ENCODE data around the gene VAPA. TPM values are rescaled to one million over a fixed set of nuclear protein-coding genes. Genes with fewer than 3 reads are reported as not detected.
"Not testable (repeated sequence)": the region's sequence is repeated elsewhere in the genome, so short reads cannot be mapped to it uniquely, and the experiment has no call there.

Gene VAPA
- polyA plus RNA-seq, 1 of the 3 experiments (the other 2 are of a cell fraction): 109 TPM

- H3K79me2 ChIP-seq (ENCODE audit: insufficient read depth); POLR2A ChIA-PET; H3K9me2 ChIP-seq; DNase-seq; H3F3A ChIP-seq (replicated peaks; ENCODE audit: insufficient read depth); H3K9ac ChIP-seq; H2AFZ ChIP-seq (ENCODE audit: low read depth); H3K4me2 ChIP-seq; H4K20me1 ChIP-seq (ENCODE audit: insufficient read depth); H3K9me3 ChIP-seq; H3K27me3 ChIP-seq (ENCODE audit: insufficient read depth); H3K36me3 ChIP-seq (replicated peaks in 1 of 2; ENCODE audit: control insufficient read depth in 1 of 2, insufficient read depth in 2 of 2, low read length in 1 of 2); H3K4me3 ChIP-seq (ENCODE audit: low read depth in 2 of 2, low read length in 1 of 2); H3K4me1 ChIP-seq (ENCODE audit: control insufficient read depth in 1 of 2, insufficient read depth in 2 of 2, low read depth in 1 of 2, low read length in 1 of 2): not testable (repeated sequence)
- peak overlapping the region in 1 of 2 experiments; percentile 11; a peak in 1 of 4 replicates for H3K27ac ChIP-seq (ENCODE audit: low read depth in 2 of 2, low read length in 1 of 2)
- CTCF ChIA-PET: interaction anchor here (0.6 kb wide), 1 partner anchor 98 kb away, joined by 4 read pairs; no protein-coding TSS in a partner anchor
- TF ChIP-seq JUND (IDR thresholded peaks at IDR 0.05) (peak; percentile 26; the same call in 1 of the 2 replicates), TCF12 (IDR thresholded peaks at IDR 0.05) (peak; percentile 27; the same call in 1 of the 2 replicates), FOSL2 (IDR thresholded peaks at IDR 0.05; ENCODE audit: borderline replicate concordance, low read depth) (peak; percentile 37; the same call in 1 of the 2 replicates)
- 54% methylated on average over 4 of the region's 4 CpGs for WGBS (ENCODE audit: low lambda C conversion rate)
These were observed 22.3 kb upstream of the VAPA start for GRCh38 chr18:9891515-9891914.

DNA sequence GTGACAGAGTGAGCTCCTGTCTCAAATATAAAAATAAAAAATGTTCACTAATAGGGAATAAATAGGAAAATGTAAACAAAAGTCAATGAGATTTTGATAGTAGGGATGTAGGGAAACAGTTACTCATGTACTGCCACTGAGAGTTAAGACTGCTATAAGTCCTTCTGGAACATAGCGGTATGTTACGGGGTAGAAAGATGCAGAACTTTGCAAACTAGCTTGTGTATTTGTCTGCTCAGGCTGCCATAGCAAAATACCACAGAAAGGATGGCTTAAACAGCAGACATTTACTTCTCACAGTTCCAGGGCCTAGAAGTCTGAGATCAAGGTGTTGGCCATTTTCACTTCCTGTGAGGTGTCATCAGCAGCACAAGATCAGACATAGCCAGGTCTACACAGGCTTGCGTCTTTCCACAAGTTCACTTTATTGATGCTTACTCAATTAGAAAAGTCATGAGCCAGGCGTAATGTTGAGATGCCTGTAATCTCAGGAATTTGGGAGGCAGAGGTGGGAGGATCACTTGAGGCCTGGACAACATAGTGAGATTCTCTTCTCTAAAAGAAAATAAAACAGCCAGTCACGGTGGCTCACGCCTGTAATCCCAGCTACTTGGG is 19.3 kb upstream of the VAPA start:
- Histone ChIP-seq H3K4me3 (ENCODE audit: low read depth in 2 of 2, low read length in 1 of 2) (no peak overlapping the region), H3K79me2 (ENCODE audit: insufficient read depth) (no peaks in the 10 kb centered on the region), H3K4me2 (no peak overlapping the region), H3K9me3 (no peaks in the 10 kb centered on the region), H3K36me3 (replicated peaks in 1 of 2; ENCODE audit: control insufficient read depth in 1 of 2, insufficient read depth in 2 of 2, low read length in 1 of 2) (no peaks in the 10 kb centered on the region), H3F3A (replicated peaks; ENCODE audit: insufficient read depth) (no peaks in the 10 kb centered on the region), H3K27me3 (ENCODE audit: insufficient read depth) (no peaks in the 10 kb centered on the region), H3K4me1 (ENCODE audit: control insufficient read depth in 1 of 2, insufficient read depth in 2 of 2, low read depth in 1 of 2, low read length in 1 of 2) (peaks cover 0 to 13% of the 10 kb centered on the region in 2 experiments; a peak in 2 of 4 replicates), H3K9me2 (no peaks in the 10 kb centered on the region), H3K9ac (no peak overlapping the region), H4K20me1 (ENCODE audit: insufficient read depth) (no peaks in the 10 kb centered on the region), H2AFZ (ENCODE audit: low read depth) (no peak overlapping the region), H3K27ac (ENCODE audit: low read depth in 2 of 2, low read length in 1 of 2) (no peak overlapping the region)
- ChIA-PET CTCF (interaction anchor here (0.6 kb wide), 1 partner anchor 32 kb away, joined by 3 read pairs; no protein-coding TSS in a partner anchor), POLR2A (no interaction called here)
- WGBS (ENCODE audit: low lambda C conversion rate): 96% methylated on average over 6 of the region's 6 CpGs
- DNase-seq: no peak
- no peak for TF ChIP-seq PBX3 (IDR thresholded peaks at IDR 0.05)
- TF ChIP-seq CTCF (IDR thresholded peaks at IDR 0.05): no peak

- WGBS (ENCODE audit: low lambda C conversion rate): 96% methylated on average over 5 of the region's 5 CpGs
- H3K79me2 ChIP-seq (ENCODE audit: insufficient read depth): no peaks in the 10 kb centered on the region
- no peak overlapping the region for H3K27ac ChIP-seq (ENCODE audit: low read depth in 2 of 2, low read length in 1 of 2)
- no peaks in the 10 kb centered on the region for H3K9me3 ChIP-seq
- no peak overlapping the region for H2AFZ ChIP-seq (ENCODE audit: low read depth)
- H3K4me3 ChIP-seq (ENCODE audit: low read depth in 2 of 2, low read length in 1 of 2): no peak overlapping the region
- peaks cover 4% of the 10 kb centered on the region for H3F3A ChIP-seq (replicated peaks; ENCODE audit: insufficient read depth)
- ChIA-PET POLR2A (no interaction called here), CTCF (no interaction called here)
- H3K4me2 ChIP-seq: no peak overlapping the region
- no peak for DNase-seq
- no peaks in the 10 kb centered on the region for H3K9me2 ChIP-seq
- H3K27me3 ChIP-seq (ENCODE audit: insufficient read depth): no peaks in the 10 kb centered on the region
- H4K20me1 ChIP-seq (ENCODE audit: insufficient read depth): no peaks in the 10 kb centered on the region
- peaks cover 0 to 13% of the 10 kb centered on the region in 2 experiments; a peak in 2 of 4 replicates for H3K4me1 ChIP-seq (ENCODE audit: control insufficient read depth in 1 of 2, insufficient read depth in 2 of 2, low read depth in 1 of 2, low read length in 1 of 2)
- no peak overlapping the region for H3K9ac ChIP-seq
- H3K36me3 ChIP-seq (replicated peaks in 1 of 2; ENCODE audit: control insufficient read depth in 1 of 2, insufficient read depth in 2 of 2, low read length in 1 of 2): no peaks in the 10 kb centered on the region
- TF ChIP-seq CTCF (IDR thresholded peaks at IDR 0.05) (no peak), NFIC (IDR thresholded peaks at IDR 0.05; ENCODE audit: borderline replicate concordance) (no peak), ELF1 (IDR thresholded peaks at IDR 0.05) (no peak), TAF1 (IDR thresholded peaks at IDR 0.05; ENCODE audit: borderline replicate concordance, low read depth, low read length) (no peak), PBX3 (IDR thresholded peaks at IDR 0.05) (no peak), GATA2 (CRISPR knock-in tag; IDR thresholded peaks at IDR 0.05) (no peak), MAX (IDR thresholded peaks at IDR 0.05; ENCODE audit: low read depth) (no peak), FOXM1 (IDR thresholded peaks at IDR 0.05; ENCODE audit: low read depth) (no peak), TEAD4 (IDR thresholded peaks at IDR 0.05; ENCODE audit: borderline replicate concordance, insufficient read depth) (no peak), RXRA (IDR thresholded peaks at IDR 0.05; ENCODE audit: borderline replicate concordance, low read depth) (no peak)
- TF ChIP-seq, protein P1, sequence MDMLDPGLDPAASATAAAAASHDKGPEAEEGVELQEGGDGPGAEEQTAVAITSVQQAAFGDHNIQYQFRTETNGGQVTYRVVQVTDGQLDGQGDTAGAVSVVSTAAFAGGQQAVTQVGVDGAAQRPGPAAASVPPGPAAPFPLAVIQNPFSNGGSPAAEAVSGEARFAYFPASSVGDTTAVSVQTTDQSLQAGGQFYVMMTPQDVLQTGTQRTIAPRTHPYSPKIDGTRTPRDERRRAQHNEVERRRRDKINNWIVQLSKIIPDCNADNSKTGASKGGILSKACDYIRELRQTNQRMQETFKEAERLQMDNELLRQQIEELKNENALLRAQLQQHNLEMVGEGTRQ (IDR thresholded peaks at IDR 0.05; ENCODE audit: borderline replicate concordance, low read depth, low read length): no peak
These were observed 16.7 kb upstream of the VAPA start for GRCh38 chr18:9897129-9897528.

All from SK-N-SH (cell line).